Pancreas (tissue), 10 donors: ENCODE data around the gene SNU13. TPM values are rescaled to one million over a fixed set of nuclear protein-coding genes. Genes with fewer than 3 reads are reported as not detected.
"Not testable (repeated sequence)": the region's sequence is repeated elsewhere in the genome, so short reads cannot be mapped to it uniquely, and the experiment has no call there.

Experiments
- ATAC-seq, 4 donors: fragments of 200-7000 bp; cut with Tn5 transposase; one replicate each; pipeline versions ENCODE4 v1.8.0 to v1.9.1; 2020; ENCODE audit warnings: mild to moderate bottlenecking in 4 of 4, moderate library complexity in 4 of 4
- DNase-seq, 6 donors: peaks; one replicate each; pipeline ENCODE4 v3.0.0-alpha.2; 2020
- FAIRE-seq: peaks from 2 replicates; lab custom pipeline; 2012; peaks lifted over from hg19 to GRCh38; lab: Jason Lieb, UNC
- H3K27ac ChIP-seq, 4 donors: fragments of 200-600 bp; sonication (generic); 1 replicate in 3 of 4; 2 replicates in 1 of 4; pipeline versions ENCODE4 v1.5.0 to v1.8.0; 2020
- H3K27me3 ChIP-seq, 4 donors: fragments of 200-600 bp; one replicate each; pipeline ENCODE4 v1.8.0; 2021
- H3K36me3 ChIP-seq, 3 donors: fragments of 200-600 bp; sonication (generic) in 1 of 3; one replicate each; pipeline versions ENCODE4 v1.5.0 to v1.8.0; 2020 to 2021
- H3K4me1 ChIP-seq, 3 donors: fragments of 200-600 bp; one replicate each; pipeline ENCODE4 v1.8.0; 2021
- H3K4me3 ChIP-seq, 4 donors: fragments of 200-600 bp; sonication (generic) in 2 of 4; one replicate each; pipeline versions ENCODE4 v1.5.0 to v1.8.0; 2020 to 2021
- H3K9me3 ChIP-seq, 4 donors: fragments of 200-600 bp; one replicate each; pipeline ENCODE4 v1.8.0; 2021
- CTCF ChIP-seq, 4 donors: fragments of 200-600 bp; sonication (generic) in 3 of 4; IDR thresholded peaks; one replicate each; pipeline versions ENCODE4 v1.5.0 to v1.8.0; 2021; ENCODE audit warnings: antibody characterized with exemption in 4 of 4
- WGBS, 2 donors: extraction: QIAGEN DNeasy Blood & Tissue Kit; methylation state at CpG; one replicate each; pipeline ENCODE4 v1.1.7; 2013; 5-methylcytosine and 5-hydroxymethylcytosine counted together
- intact Hi-C, 3 donors: fragments of 100-400 bp; cut with DNase I; formaldehyde crosslinking; loops; one replicate each; pipeline versions ENCODE4 v1.11.1 to v1.14.2; 2022
- polyA plus RNA-seq, 2 donors: library from polyadenylated mRNA; stranded (reverse); fragments of 200-250 nt; gene quantifications; one replicate each; pipeline ENCODE4 v1.2.3, GENCODE V29; 2013
- total RNA-seq, 6 donors: library from RNA; stranded (reverse); fragmentation: NEBNext Ultra II Directional in 4 of 6; extraction: Animal tissue kit (Norgen Biotek cat#: 25700) in 4 of 6; gene quantifications; one replicate each; pipeline versions ENCODE4 v1.2.1 to v1.2.4, GENCODE V29; 2021 to 2023
- donor health status: healthy with polysubstance abuse.
- donor health status: DM: no; HTN: no; CAD: no; lungs with moderate emphysema.
- donor health status: DM: no; HTN: no; CAD: no.
- donor health status: control.
- donor health status: control.
- donor health status: Bipolar disorder and iron deficiency.
- donor health status: DM: yes; HTN: yes; CAD: no.
- donor health status: DM: no; HTN: no; CAD: no.
- donor health status: DM: no; HTN: no; CAD: no.
- donor health status: DM: yes; HTN: yes; CAD: no.

SNU13 gene
- total and polyA plus RNA-seq, 8 donors, result 43.5 to 89.7 (median 59.5) TPM

GRCh38 chr22:41674846-41675340 lies 13.8 kb downstream of the SNU13 start:
- no peaks in the 10 kb centered on the region for H3K27me3 ChIP-seq
- no peak for TF ChIP-seq CTCF (IDR thresholded peaks at IDR 0.05)
- no peak overlapping the region for H3K27ac ChIP-seq
- 85 to 88% methylated on average over 12 of the region's 12 CpGs for WGBS, 2 donors
- intact Hi-C loops, result no loop called here
- H3K9me3 ChIP-seq, result no peaks in the 10 kb centered on the region
- no peak overlapping the region for H3K4me3 ChIP-seq
- H3K4me1 ChIP-seq, result no peaks in the 10 kb centered on the region
- ATAC-seq (no peak), FAIRE-seq (no peak), DNase-seq (peak in 1 of 6 donors; percentile 28)
- H3K36me3 ChIP-seq, result peaks cover 0 to 24% (median 7%) of the 10 kb centered on the region in 3 donors

- H3K27ac ChIP-seq, result no peak overlapping the region
- intact Hi-C loops, result no loop called here
- H3K9me3 ChIP-seq, result no peaks in the 10 kb centered on the region
- H3K27me3 ChIP-seq, result no peaks in the 10 kb centered on the region
- H3K4me1 ChIP-seq, result no peaks in the 10 kb centered on the region
- DNase-seq, result no peak
- ATAC-seq, result no peak
- no peak overlapping the region for H3K4me3 ChIP-seq
- TF ChIP-seq CTCF (IDR thresholded peaks at IDR 0.05), result no peak
- FAIRE-seq, result no peak
- WGBS, 2 donors, result 66 to 75% methylated on average over 6 of the region's 6 CpGs
- H3K36me3 ChIP-seq, result peaks cover 0 to 9% (median 7%) of the 10 kb centered on the region in 3 donors
Measured at GRCh38 chr22:41672780-41673509, 15.7 kb downstream of the SNU13 start.

GRCh38 chr22:41672096-41672495 lies 16.6 kb downstream of the SNU13 start:
- peak in 1 of 6 donors; percentile 21 for DNase-seq
- H3K27ac ChIP-seq, intact Hi-C loops, H3K36me3 ChIP-seq, H3K4me3 ChIP-seq, FAIRE-seq, H3K4me1 ChIP-seq, H3K27me3 ChIP-seq, H3K9me3 ChIP-seq: not testable (repeated sequence)
- ATAC-seq, result peak in 3 of 4 donors; percentile 26 to 37 (median 29)
- WGBS, 2 donors, result 65 to 83% methylated on average over 9 to 10 of the region's 10 CpGs

- no peak for TF ChIP-seq CTCF (IDR thresholded peaks at IDR 0.05)
- DNase-seq (peak in 1 of 6 donors; percentile 30), ATAC-seq (no peak), FAIRE-seq (no peak)
- Histone ChIP-seq H3K4me1 (no peaks in the 10 kb centered on the region), H3K4me3 (no peak overlapping the region), H3K27ac (no peak overlapping the region), H3K9me3 (no peaks in the 10 kb centered on the region), H3K27me3 (no peaks in the 10 kb centered on the region), H3K36me3 (peaks cover 0 to 5% (median 2%) of the 10 kb centered on the region in 3 donors)
- intact Hi-C loops, result no loop called here
- 87 to 88% methylated on average over 21 of the region's 21 CpGs for WGBS, 2 donors
Measured at GRCh38 chr22:41668971-41669911, 19.4 kb downstream of the SNU13 start.

GRCh38 chr22:41664951-41665350 lies 23.7 kb downstream of the SNU13 start:
- Histone ChIP-seq H3K36me3 (peaks cover 6 to 47% (median 13%) of the 10 kb centered on the region in 3 donors), H3K27me3 (no peaks in the 10 kb centered on the region), H3K27ac (no peak overlapping the region), H3K4me3 (no peak overlapping the region), H3K9me3 (no peaks in the 10 kb centered on the region), H3K4me1 (no peaks in the 10 kb centered on the region)
- 79 to 80% methylated on average over 3 of the region's 3 CpGs for WGBS, 2 donors
- no peak for ATAC-seq
- intact Hi-C loops, result no loop called here
- FAIRE-seq, result no peak
- TF ChIP-seq CTCF (IDR thresholded peaks at IDR 0.05), result no peak
- DNase-seq, result peak in 1 of 6 donors; percentile 12
